ENCODE measurements around the gene GTF2F1.
"Not testable (repeated sequence)": the region's sequence is repeated elsewhere in the genome, so short reads cannot be mapped to it uniquely, and the experiment has no call there.

GTF2F1 gene

DNA sequence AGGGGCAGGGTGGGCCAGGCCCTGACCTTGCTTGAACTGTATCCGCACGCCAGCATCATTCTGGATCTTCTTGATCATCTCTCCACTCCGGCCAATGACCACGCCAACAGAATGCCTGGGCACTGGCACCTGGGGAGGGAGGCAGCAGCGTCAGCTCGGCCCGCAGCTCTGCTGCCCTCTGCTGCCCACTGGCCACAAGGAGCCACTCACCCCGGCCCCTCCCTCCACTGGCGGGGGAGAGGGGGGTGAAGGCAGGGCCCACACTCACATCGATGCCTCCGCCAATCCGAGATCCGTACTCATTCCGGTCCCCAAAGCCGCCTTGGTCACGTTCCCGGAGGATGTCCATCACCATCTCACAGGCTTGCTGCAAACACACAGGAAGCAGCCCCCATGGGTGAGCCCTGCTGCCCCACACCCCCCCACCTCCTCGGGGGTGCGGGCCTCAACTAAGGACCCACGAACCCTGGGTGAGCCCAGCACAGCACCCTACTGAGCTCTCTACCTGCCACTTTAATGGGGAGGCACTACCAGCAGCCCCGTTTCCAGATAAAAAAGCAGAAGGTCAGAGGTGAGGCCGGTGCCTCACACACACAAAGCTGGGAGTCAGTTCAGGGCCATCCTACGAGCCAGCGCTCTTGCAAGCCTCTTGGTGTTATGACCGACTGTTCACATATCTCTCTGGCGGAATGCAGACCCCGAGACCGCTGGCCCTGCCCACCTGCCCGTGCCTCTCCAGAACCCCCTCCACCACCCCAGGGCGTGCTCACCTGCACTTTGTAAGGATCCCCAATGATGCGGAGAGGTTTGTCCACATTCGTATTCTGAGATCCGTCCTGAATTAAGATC lies 25.0 kb upstream of the GTF2F1 start:
- DNase-seq: no peak

GRCh38 chr19:6416658-6417405 lies 23.9 kb upstream of the GTF2F1 start:
- DNase-seq: no peak

DNA sequence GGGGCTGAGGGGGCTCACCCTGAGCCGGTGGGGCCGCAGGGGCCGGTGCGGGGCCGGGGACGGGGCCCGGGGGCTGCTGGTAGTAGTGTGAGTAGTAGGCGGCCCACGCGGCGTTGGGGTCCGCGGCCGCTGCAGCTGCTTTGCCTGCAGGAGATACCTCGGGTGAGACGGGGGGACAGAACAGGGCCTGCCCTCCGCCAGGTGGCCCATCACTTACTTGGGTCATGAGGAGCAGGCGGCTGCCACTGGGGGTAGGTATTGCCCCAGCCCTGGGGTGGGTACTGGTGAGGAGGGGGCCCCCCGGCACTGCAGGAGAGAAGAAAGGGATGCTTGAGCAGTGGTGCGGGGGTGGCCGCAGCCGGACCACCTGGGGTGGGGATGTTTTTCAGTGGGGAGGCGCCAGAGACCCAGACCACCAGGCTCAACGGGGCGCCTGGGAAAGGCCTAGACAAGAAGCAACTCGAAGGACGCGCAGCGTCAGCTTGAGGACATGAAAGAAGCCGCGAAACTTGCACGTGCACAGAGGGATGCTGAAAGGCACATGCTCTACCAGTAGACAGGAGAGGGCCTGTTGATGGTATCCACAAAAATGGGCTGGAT lies 22.7 kb upstream of the GTF2F1 start:
- DNase-seq: no peak

DNA sequence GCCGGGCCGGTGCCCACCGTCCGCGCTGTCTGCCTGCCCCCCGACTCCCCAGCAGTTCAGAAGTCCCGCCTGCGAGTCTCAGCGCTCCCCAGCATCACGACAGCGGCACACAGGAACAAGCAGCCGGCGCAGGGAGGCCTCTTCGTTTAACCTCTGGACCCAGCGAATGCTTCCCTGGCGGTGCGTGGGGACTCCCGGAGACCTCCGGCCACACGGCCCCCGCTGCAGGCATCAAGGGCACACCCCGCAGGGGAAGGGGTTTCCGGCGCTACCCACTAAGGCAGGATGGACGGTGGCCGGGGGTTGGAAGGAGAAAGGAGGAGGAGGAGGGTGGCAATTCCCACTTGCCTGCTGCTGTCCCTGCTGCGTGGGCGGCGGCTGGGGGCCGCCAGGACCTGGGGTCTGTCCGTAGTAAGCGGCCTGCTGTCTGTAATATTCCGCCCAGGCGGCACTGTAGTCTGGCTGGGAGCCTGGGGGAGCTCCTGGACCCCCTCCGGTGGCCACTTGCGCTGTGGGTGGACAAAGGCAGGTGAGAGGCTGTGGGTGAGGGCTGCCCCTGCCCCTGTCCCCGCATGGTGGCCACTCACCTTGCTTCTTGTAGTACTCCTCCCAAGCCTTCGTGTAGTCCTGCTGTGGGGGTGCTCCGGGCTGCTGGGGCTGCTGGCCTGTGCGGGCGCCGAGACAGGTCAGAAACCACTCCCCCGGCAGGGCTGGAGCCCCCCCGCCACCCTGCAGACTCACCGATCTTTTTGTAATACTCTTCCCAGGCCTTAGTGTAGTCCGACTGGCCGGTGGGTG lies 22.0 kb upstream of the GTF2F1 start:
- DNase-seq: no peak

GRCh38 chr19:6413721-6414643 lies 21.0 kb upstream of the GTF2F1 start:
- DNase-seq: no peak

GRCh38 chr19:6413291-6413690 lies 20.3 kb upstream of the GTF2F1 start:
- no peak for DNase-seq

DNA sequence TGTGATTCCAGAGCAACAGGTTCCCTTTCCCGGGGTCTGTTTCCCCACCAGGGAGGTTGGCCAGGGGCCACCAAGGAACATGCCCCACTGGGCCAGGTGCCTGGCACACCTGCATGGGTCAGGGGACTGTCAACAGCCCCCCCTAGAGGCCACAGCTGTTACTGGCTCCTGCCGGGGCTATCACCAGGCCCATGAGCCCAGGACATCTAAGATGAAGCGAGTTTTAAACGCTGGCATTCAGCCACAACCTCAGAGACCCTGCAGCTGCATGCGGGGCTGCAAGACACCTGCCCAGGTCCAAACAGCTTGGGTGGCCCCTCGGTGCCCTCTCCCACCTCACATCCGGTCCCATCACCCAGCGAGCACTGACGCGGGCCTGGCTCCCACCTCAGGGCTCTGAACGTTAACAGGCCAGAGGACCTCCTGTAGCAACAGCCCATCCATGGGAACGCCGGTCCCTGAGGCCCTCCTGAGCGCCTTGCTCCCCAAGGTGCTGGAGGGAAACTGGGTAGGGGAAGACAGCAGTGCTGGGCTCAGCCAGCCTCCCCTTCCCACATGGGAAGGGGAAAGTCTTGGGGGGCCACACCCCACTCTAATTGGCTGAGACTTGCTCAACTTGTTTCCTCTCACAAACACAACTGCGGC lies 19.6 kb upstream of the GTF2F1 start:
- peak; percentile 10 to 29 for DNase-seq

DNA sequence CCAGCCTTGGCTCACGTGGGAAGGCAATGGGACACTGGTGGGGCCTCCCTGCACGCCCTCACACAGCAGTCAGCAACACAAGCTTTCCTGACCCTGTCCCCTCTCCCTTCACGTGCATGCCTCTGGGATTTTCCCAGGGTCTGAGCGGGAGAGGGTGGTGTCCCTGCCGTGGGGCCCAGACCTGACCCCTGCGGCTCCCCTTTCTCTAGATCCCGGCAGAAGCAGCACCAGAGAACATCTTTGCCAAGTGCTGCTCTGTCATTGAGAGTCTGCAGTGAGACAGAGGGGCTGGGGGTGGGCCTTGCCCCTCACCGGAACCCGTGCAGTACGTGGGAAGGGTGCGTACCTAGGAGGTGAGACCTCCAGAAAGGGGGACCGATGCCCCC lies 19.1 kb upstream of the GTF2F1 start:
- no peak for DNase-seq

- DNase-seq: no peak
Observed at GRCh38 chr19:6409346-6409745, 16.4 kb upstream of the GTF2F1 start.

DNA sequence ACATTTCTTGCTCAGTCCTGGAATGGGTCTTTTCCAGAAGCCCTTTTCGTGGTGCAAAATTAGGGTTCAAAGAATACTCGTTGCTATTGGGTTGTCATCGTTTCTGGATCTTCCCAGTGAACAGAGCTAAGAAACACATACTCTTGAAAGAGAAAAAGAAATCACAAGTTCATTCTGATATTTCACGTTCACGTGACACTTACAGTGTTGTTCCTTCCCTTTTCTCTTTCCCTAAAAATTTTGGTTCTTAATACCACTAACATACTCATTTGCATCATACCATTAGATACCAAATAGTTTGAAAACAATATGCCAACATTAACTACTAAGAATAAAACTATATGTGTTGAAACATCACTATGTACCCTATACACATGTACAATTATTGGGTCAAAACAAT lies 13.4 kb upstream of the GTF2F1 start:
- no peak for DNase-seq

DNA sequence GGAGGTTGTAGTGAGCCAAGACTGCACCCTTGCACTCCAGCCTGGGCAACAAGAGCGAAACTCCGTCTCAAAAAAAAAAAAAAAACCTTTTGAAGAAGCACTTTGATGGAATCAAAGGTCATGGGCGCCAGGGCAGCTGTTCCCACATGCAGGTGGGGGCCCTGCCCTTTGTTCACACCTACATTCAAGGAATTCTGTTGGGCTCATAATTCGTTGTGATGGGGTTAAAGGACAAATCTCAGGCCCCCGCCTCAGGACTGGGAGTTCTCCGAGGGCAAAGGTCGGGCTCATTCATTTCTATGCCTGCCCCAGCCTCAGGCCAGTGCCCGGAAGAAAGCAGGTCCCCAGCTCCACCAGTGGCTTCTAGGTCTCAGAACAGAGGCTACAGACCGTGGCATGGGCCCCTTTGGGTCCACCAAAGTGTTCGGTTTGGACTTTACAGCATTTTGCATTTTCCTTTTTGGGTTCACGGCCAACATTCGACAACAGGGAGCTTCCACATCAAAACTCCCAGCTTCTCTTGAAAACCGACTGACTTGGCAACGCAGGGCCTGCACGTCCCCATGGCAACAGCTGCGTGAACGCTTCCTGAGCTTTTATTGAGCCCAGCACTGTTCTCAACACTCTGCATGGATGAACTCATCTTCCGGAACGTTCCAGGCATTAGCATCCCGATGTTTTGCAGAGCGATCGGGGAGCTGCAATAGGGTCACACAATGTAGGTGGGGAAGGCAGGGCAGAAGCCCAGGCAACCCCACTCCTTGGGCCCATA lies 10.1 kb upstream of the GTF2F1 start:
- no peak for DNase-seq

DNA sequence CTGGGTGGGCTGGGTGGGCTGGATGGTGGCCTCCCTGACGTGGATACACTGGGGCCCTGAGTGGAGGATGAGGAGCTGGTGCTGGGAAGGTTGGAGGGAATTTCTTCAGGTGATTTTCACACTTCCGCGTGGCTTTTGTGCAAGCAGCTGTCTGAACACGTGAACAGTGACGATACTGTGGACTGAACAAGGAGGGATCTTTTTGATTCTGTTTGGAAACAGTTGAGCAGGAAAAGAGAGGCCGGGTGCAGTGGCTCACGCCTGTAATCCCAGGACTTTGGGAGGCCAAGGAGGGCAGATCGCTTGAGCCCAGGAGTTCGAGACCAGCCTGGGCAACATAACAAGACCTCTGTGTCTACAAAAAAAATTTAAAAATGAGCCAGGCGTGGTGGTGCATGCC lies 9.1 kb upstream of the GTF2F1 start:
- no peak for DNase-seq

DNA sequence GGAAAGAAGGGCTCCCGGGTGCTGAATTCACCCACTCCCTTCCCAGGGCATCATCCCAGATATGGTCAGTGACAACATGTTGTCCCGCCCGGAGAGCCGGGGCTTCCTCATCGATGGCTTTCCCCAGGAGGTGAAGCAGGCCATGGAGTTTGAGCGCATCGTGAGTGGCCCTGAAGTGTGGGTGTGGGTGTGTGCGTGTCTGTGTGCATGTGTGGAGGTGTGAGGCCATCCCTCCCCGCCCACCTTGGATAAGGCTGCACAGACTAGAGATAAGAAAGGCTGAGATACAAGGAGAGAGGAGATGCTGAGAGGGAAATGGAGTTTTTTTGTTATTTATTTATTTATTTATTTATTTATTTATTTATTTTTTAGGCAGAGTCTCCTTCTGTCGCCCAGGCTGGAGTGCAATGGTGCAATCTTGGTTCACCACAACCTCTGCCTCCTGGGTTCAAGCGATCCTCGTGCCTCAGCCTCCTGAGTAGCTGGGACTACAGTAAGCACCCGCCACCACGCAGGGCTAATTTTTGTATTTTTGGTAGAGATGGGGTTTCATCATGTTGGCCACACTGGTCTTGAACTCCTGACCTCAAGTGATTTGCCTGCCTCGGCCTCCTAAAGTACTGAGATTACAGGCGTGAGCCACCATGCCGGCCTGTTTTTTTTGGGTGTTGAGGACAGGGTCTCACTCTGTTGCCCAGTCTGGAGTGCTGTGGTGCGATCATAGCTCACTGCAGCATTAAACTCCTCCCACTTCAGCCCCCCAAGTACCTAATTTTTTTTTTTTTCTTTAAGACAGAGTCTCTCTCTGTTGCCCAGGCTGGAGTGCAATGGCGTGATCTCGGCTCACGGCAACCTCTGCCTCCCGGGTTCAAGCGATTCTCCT lies 7.3 kb upstream of the GTF2F1 start:
- DNase-seq: not testable (repeated sequence)

- no peak for DNase-seq
Observed at GRCh38 chr19:6396305-6396704, 3.3 kb upstream of the GTF2F1 start.

DNA sequence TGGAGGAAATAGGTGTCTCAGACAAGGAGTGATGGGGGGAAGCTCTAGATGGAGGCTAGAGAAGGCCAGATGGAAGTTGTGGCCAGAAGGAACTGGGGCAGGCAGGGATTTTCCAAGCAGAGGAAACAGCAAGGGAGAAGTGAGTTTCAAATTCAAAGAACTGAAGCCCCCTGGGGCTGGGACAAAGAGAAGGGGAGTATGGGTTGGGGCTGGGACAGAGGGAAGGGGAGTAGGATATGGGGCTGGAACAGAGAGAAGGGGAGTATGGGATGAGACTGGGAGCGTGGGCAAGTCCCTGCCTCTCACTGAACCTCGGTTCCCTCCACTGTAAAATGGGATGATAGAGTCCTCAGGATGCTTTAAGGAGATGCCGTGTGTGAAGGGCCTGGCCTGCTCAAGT lies 1.9 kb upstream of the GTF2F1 start:
- no peak for DNase-seq

GRCh38 chr19:6393983-6394412 lies 1.0 kb upstream of the GTF2F1 start:
- no peak for DNase-seq

DNA sequence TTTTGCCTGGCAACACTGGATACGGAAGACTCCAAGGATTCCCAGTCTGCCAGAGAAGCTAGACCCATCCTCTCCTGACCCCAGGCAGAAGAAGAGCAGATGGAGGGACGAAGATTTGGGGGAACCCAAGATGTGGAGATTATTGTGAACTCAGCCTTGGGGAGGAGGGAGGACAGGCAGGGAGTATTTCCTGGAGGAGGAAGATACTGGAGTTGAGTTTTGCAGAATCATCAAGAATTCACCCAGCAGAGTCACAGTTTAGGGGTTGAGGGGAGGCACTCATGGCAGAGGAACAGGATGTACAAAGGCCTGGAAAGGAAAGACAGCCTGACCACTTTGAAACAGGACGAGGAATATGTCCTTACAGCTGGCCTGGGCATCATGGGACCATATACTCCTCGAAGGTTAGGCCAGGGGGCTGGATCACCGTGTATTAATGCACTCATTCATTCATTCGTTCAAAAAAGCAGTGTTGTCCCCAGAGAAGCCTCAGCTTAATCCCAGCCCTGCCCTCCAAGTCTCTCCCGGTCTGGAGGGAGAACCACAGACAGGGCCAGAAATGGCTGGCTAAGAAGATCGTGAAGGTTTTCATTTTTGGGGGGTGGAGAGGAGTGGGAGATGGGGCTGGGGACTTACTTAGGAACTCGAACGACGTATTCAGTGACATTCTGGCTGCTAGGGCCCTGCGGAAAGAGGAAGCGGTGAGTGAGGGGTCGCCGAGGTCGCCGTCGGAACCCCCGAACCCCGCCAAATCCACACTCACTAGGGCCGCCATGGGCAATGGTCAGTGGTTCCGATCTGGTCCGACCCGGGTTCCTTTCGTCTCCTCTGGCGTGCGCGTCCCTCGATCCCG lies 517 bp downstream of the GTF2F1 start:
- DNase-seq: no peak

GRCh38 chr19:6387372-6387771 lies 5.6 kb downstream of the GTF2F1 start:
- no peak for DNase-seq

GRCh38 chr19:6384381-6384780 lies 8.6 kb downstream of the GTF2F1 start:
- no peak for DNase-seq
